GM12875 (cell line): Measurements from ENCODE around the gene PPDPF.

Source experiments
- H3K4me3 ChIP-seq: one replicate; pipeline ENCODE4 v1.5.1; 2011; ENCODE audit warnings: low read depth, low read length, control low read depth
- TF ChIP-seq, protein P1 (sequence below): IDR thresholded peaks from 2 replicates; pipeline ENCODE4 v1.5.1; 2011; ENCODE audit warnings: low read depth, mild to moderate bottlenecking, control low read depth, inconsistent platforms, low read length, moderate library complexity, borderline replicate concordance; ENCODE audit not compliant: insufficient read depth

PPDPF gene

DNA sequence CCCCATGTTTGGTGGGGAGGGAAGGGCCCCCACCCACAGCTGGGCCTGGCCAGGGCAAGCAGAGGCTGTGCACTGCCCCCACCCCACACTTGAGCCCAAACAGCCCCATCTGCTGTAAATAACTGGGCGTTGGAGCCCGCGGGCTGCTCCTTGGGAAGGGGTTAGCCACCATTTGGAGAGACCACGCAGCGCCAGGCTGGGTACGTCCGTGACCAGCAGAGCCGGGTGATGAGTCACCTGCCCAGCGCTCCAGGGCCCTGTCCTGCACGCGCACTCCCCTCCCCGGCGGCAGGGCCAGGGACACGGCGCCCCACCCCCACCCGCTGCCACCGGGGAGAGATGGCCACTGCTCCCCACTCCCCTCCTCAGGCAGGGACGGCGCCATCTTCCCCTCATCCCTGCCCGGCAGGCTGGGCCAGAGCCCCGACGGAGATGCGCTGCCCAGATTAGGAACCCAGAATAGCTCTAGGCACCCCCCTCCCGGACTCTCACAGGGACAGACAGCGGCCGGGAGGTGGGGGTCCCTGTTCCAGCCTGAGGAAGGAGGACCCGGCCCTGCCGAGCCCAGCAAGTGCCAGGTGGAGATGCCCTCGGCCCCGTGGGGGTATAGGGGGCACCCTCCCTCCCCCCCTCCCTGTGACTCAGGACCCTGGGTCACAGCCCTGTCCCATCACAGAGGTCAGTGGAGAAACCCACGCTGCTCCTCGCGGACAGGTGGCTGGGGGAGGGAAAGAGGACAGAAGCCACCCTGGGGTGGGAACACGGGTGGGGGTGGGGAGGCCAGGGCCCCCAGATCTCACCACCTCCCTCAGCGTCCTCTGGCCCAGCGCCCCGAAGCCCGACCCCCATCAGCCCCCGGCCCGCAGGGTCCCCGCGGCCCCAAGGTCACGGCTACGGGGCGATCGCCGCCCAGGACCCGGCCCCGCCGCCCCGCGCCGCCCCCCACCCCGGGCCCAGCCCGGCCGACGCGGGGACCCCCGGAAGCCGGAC lies 22.3 kb upstream of the PPDPF start:
- TF ChIP-seq, protein P1, sequence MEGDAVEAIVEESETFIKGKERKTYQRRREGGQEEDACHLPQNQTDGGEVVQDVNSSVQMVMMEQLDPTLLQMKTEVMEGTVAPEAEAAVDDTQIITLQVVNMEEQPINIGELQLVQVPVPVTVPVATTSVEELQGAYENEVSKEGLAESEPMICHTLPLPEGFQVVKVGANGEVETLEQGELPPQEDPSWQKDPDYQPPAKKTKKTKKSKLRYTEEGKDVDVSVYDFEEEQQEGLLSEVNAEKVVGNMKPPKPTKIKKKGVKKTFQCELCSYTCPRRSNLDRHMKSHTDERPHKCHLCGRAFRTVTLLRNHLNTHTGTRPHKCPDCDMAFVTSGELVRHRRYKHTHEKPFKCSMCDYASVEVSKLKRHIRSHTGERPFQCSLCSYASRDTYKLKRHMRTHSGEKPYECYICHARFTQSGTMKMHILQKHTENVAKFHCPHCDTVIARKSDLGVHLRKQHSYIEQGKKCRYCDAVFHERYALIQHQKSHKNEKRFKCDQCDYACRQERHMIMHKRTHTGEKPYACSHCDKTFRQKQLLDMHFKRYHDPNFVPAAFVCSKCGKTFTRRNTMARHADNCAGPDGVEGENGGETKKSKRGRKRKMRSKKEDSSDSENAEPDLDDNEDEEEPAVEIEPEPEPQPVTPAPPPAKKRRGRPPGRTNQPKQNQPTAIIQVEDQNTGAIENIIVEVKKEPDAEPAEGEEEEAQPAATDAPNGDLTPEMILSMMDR: no peak

DNA sequence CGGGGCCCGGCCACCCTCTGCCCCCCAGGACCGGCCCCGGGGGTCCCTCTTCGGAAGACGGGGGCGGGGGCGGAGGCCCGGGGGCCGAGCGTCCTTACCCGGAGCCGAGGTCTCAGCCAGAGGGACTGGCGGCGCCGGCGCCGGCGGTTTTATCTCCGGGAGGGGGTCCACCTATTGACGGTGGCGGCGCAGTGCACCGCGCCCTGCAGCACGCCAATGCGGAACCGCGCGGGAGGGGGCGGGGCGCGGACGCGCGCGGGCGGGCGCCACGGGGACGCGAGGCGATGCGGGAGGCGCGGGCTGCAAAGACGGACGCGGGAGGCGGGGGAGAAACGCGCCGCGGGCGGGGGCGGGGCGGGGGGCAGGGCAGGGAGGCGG lies 21.6 kb upstream of the PPDPF start, which contains the start of gene EEF1A2:
EEF1A2 (minus strand) TSS at position 124 of the 378 bp plus-strand sequence. CDS start 1,320 bp downstream, outside the sequence.
- TF ChIP-seq, protein P1: no peak
- no peak within 1 kb of the TSS for H3K4me3 ChIP-seq

More for the DNA sequence above, 22.3 kb upstream of the PPDPF start:
- H3K4me3 ChIP-seq: no peak overlapping the region

DNA sequence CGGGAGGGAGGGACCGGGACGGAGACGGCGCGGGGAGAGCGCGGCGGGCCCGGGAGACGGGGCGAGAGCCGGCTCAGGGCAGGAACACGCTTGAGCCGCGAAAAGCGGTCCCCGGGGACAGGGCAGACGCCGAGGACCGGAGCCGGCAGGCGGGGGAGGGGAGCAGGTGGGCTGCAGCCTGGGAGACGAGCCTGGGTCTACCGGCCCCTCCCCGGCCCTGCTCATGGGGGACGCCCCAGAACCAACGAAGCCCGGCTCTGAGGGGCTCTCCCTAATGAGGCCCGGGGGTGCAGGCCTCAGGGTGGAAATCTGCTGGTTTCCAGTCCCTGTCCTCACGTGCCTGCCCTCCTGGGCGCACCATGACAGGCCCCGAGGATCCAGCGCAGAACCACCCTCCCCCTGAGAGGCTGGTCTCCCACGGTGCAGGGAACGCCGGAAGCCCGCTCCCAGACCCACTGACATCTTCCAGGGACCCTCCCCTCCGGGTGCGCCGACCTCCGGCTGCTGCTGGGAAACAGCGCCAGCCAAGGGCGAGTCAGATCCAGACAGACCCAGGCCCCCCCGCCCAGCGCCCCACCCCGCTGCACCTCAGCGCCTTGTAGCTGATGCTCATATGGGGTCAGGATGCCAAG lies 21.1 kb upstream of the PPDPF start:
- H3K4me3 ChIP-seq: no peak overlapping the region
- TF ChIP-seq, protein P1: no peak

DNA sequence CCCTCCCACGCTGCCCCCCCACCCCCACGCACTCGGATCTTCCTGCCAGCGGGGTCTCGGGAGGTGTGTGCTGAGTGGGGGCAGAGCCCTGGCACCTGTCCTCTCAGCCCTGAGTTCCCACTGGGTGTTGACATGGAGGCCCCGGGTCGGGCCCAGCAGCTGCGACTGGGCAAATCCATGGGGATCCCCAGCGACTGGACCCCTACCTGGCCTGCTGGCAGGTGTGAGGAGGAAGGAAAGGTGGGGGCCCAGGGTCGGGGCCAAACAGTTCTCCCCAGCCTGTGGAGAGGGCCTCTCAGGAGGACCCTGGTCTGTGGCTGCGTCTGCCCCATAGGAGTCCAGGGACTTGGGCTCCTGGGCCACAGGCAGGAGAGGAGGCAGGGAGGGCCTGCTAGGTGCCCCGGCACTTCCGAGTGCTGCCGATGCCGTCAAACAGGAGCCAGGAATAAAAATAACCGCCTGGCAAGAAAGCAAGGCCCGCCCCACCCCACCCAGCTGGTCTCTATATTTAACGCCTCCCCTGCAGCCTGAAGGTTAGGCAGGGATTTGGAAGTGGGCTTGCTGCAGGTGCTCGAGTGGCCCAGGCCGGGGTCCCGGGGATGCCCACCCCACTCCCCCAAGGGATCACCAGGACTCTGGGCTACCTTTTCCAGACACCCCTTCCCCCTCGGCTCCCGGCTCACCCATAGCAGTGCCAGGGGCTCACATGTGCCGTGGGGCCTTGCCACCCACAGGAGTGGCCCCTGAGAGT lies 20.2 kb upstream of the PPDPF start:
- TF ChIP-seq, protein P1: no peak
- no peak overlapping the region for H3K4me3 ChIP-seq

GRCh38 chr20:63500902-63501817 lies 19.4 kb upstream of the PPDPF start:
- H3K4me3 ChIP-seq: no peak overlapping the region
- TF ChIP-seq, protein P1: no peak
